Aorta (tissue), 5 donors: ENCODE data around the gene TMSB15B. TPM values are rescaled to one million over a fixed set of nuclear protein-coding genes. Genes with fewer than 3 reads are reported as not detected.
"Not testable (repeated sequence)": the region's sequence is repeated elsewhere in the genome, so short reads cannot be mapped to it uniquely, and the experiment has no call there.

Source experiments
- ATAC-seq: fragments of 200-7000 bp; cut with Tn5 transposase; one replicate; pipeline ENCODE4 v1.9.1; 2022; ENCODE audit warnings: moderate library complexity; ENCODE audit not compliant: low FRiP score
- DNase-seq, 2 donors: peaks; one replicate each; pipeline ENCODE4 v3.0.0-alpha.2; 2020
- H3K27ac ChIP-seq, 2 donors: one replicate each; pipeline ENCODE4 v1.5.1; 2013; ENCODE audit warnings: low read length in 2 of 2, mild to moderate bottlenecking in 2 of 2, moderate library complexity in 2 of 2, control low read depth in 1 of 2, inconsistent platforms in 1 of 2, low read depth in 1 of 2
- H3K27me3 ChIP-seq, 2 donors: one replicate each; pipeline ENCODE4 v1.6.1; 2013; ENCODE audit warnings: control low read depth in 1 of 2, low read length in 1 of 2, mild to moderate bottlenecking in 1 of 2, moderate library complexity in 1 of 2; ENCODE audit not compliant: insufficient read depth in 2 of 2, control insufficient read depth in 1 of 2
- H3K36me3 ChIP-seq, 2 donors: one replicate each; pipeline ENCODE4 v1.6.1; 2013; ENCODE audit warnings: control low read depth in 1 of 2, low read length in 1 of 2, mild to moderate bottlenecking in 1 of 2; ENCODE audit not compliant: insufficient read depth in 2 of 2, control insufficient read depth in 1 of 2
- H3K4me1 ChIP-seq, 2 donors: one replicate each; pipeline ENCODE4 v1.6.1; 2013; ENCODE audit warnings: low read length in 2 of 2, control low read depth in 1 of 2, mild to moderate bottlenecking in 1 of 2, moderate library complexity in 1 of 2; ENCODE audit not compliant: insufficient read depth in 2 of 2, control insufficient read depth in 1 of 2
- H3K4me3 ChIP-seq, 2 donors: one replicate each; pipeline ENCODE4 v1.5.1; 2013; ENCODE audit warnings: low read length in 2 of 2, control low read depth in 1 of 2, mild to moderate bottlenecking in 1 of 2
- H3K9me3 ChIP-seq: one replicate; pipeline ENCODE4 v1.6.1; 2013; ENCODE audit warnings: mild to moderate bottlenecking, low read length; ENCODE audit not compliant: control insufficient read depth
- WGBS, 2 donors: extraction: QIAGEN DNeasy Blood & Tissue Kit; methylation state at CpG; one replicate each; pipeline ENCODE4 v1.1.7; 2013; 5-methylcytosine and 5-hydroxymethylcytosine counted together
- intact Hi-C, 2 donors: fragments of 100-400 bp; cut with DNase I; formaldehyde crosslinking; loops; one replicate each; pipeline versions ENCODE4 v1.14.2 to v1.15.0; 2022
- long read RNA-seq, 2 donors: library from polyadenylated mRNA; unstranded; transcript quantifications; one replicate each; pipeline ENCODE4 v2.0.0, GENCODE V29; 2020 to 2021
- polyA plus RNA-seq, 2 donors: library from polyadenylated mRNA; stranded (reverse); fragments of 200-250 nt; gene quantifications; one replicate each; pipeline ENCODE4 v1.2.3, GENCODE V29; 2013
- total RNA-seq, 2 donors: library from RNA; stranded (reverse); fragmentation: NEBNext Ultra II Directional; extraction: Animal tissue kit (Norgen Biotek cat#: 25700); gene quantifications; one replicate each; pipeline ENCODE4 v1.2.1, GENCODE V29; 2021
- donor health status: healthy with polysubstance abuse.
- donor health status: Bipolar disorder and iron deficiency.
- donor health status: DM: no; HTN: no; CAD: no.
- donor health status: DM: no; HTN: no; CAD: no.
- donor health status: DM: yes; HTN: yes; CAD: no.

TMSB15B gene
- total RNA-seq (1 to 10 TPM; 7.6 to 8.4 TPM), polyA plus RNA-seq (10 to 100 TPM; 22.7 to 31.9 TPM)
- long read RNA-seq, donor 1, partial matches to known transcripts, result 0 of 2 reads
- long read RNA-seq, donor 1, other reads (novel, unspliced or antisense), result 2 of 2 reads
- long read RNA-seq, donor 2, result 0 reads

- H3K36me3 ChIP-seq, DNase-seq, H3K4me1 ChIP-seq, H3K27me3 ChIP-seq, H3K4me3 ChIP-seq, H3K9me3 ChIP-seq, H3K27ac ChIP-seq, intact Hi-C loops: not testable (repeated sequence)
- peak; percentile 89 for ATAC-seq
- no CpG with 5 or more reads among the region's 55 CpGs for WGBS, 2 donors
Measured at GRCh38 chrX:103962411-103963278, at the start of gene TMSB15B. Gene TMSB15B, plus strand, starts transcription at chrX:103962627.

GRCh38 chrX:103913356-103914020 lies 48.9 kb upstream of the TMSB15B start:
- no peaks in the 10 kb centered on the region for H3K36me3 ChIP-seq
- no peaks in the 10 kb centered on the region for H3K9me3 ChIP-seq
- 61 to 89% methylated on average over 10 of the region's 10 CpGs for WGBS, 2 donors
- ATAC-seq (no peak), DNase-seq (no peak)
- no peaks in the 10 kb centered on the region for H3K27me3 ChIP-seq
- intact Hi-C loops, result no loop called here
- no peak overlapping the region for H3K27ac ChIP-seq
- no peaks in the 10 kb centered on the region for H3K4me1 ChIP-seq
- H3K4me3 ChIP-seq, result no peak overlapping the region

GRCh38 chrX:103918050-103918449 lies 44.4 kb upstream of the TMSB15B start:
- H3K27me3 ChIP-seq, result no peaks in the 10 kb centered on the region
- no peak overlapping the region for H3K27ac ChIP-seq
- DNase-seq (peak; percentile 58 to 79), ATAC-seq (peak; percentile 81)
- WGBS, 2 donors, result 2 to 19% methylated on average over 18 of the region's 18 CpGs
- peak overlapping the region; percentile 22 to 39 for H3K4me3 ChIP-seq
- H3K9me3 ChIP-seq, result no peaks in the 10 kb centered on the region
- no peaks in the 10 kb centered on the region for H3K36me3 ChIP-seq
- intact Hi-C loops, result no loop called here
- H3K4me1 ChIP-seq, result no peaks in the 10 kb centered on the region

- DNase-seq, result peak; percentile 81 to 89
- no peaks in the 10 kb centered on the region for H3K36me3 ChIP-seq
- peak; percentile 92 for ATAC-seq
- H3K27me3 ChIP-seq, result no peaks in the 10 kb centered on the region
- H3K9me3 ChIP-seq, result no peaks in the 10 kb centered on the region
- intact Hi-C loops, result no loop called here
- H3K4me3 ChIP-seq, result peak overlapping the region; percentile 22 to 39
- H3K4me1 ChIP-seq, result no peaks in the 10 kb centered on the region
- H3K27ac ChIP-seq, result peak overlapping the region in 1 of 2 donors; percentile 76
- 0 to 25% methylated on average over 64 of the region's 64 CpGs for WGBS, 2 donors
Measured at GRCh38 chrX:103918571-103919269, 43.7 kb upstream of the TMSB15B start.

- H3K36me3 ChIP-seq, result no peaks in the 10 kb centered on the region
- ATAC-seq (peak; percentile 73), DNase-seq (no peak)
- H3K27me3 ChIP-seq, result no peaks in the 10 kb centered on the region
- H3K9me3 ChIP-seq, result no peaks in the 10 kb centered on the region
- intact Hi-C loops, result no loop called here
- no peaks in the 10 kb centered on the region for H3K4me1 ChIP-seq
- 1 to 22% methylated on average over 10 of the region's 10 CpGs for WGBS, 2 donors
- H3K4me3 ChIP-seq, result peak overlapping the region in 1 of 2 donors; percentile 39
- H3K27ac ChIP-seq, result peak overlapping the region in 1 of 2 donors; percentile 58
Measured at GRCh38 chrX:103919270-103919637, 43.2 kb upstream of the TMSB15B start.

GRCh38 chrX:103920515-103920914 lies 41.9 kb upstream of the TMSB15B start:
- H3K36me3 ChIP-seq, H3K4me1 ChIP-seq, DNase-seq, intact Hi-C loops, H3K4me3 ChIP-seq, ATAC-seq, H3K9me3 ChIP-seq, H3K27ac ChIP-seq, H3K27me3 ChIP-seq: not testable (repeated sequence)
- WGBS, 2 donors, result 74 to 88% methylated on average over 3 of the region's 3 CpGs

GRCh38 chrX:103927030-103927429 lies 35.4 kb upstream of the TMSB15B start:
- DNase-seq (no peak), ATAC-seq (no peak)
- H3K4me3 ChIP-seq, result no peak overlapping the region
- WGBS, 2 donors, result 76 to 85% methylated on average over 4 of the region's 4 CpGs
- peaks cover 0 to 2% of the 10 kb centered on the region in 2 donors for H3K36me3 ChIP-seq
- intact Hi-C loops, result no loop called here
- no peaks in the 10 kb centered on the region for H3K9me3 ChIP-seq
- no peaks in the 10 kb centered on the region for H3K27me3 ChIP-seq
- no peaks in the 10 kb centered on the region for H3K4me1 ChIP-seq
- no peak overlapping the region for H3K27ac ChIP-seq

- H3K4me3 ChIP-seq, result no peak overlapping the region
- no peaks in the 10 kb centered on the region for H3K9me3 ChIP-seq
- ATAC-seq, result no peak
- intact Hi-C loops, result no loop called here
- no peak overlapping the region for H3K27ac ChIP-seq
- 62 to 87% methylated on average over 4 of the region's 4 CpGs for WGBS, 2 donors
- H3K27me3 ChIP-seq, result no peaks in the 10 kb centered on the region
- H3K36me3 ChIP-seq, result peaks cover 0 to 2% of the 10 kb centered on the region in 2 donors
- no peaks in the 10 kb centered on the region for H3K4me1 ChIP-seq
- no peak for DNase-seq
Measured at GRCh38 chrX:103927633-103928032, 34.8 kb upstream of the TMSB15B start.
